ENCODE data around the gene PTPRN2.

Gene PTPRN2

GRCh38 chr7:158141806-158142518 is 445.7 kb downstream of the PTPRN2 start:
- Histone ChIP-seq H3K27me3 (ENCODE audit: control insufficient read depth, insufficient read depth, low read length) (no peaks in the 10 kb centered on the region), H3K4me1 (ENCODE audit: control insufficient read depth, insufficient read depth, low read length) (no peaks in the 10 kb centered on the region), H3K36me3 (ENCODE audit: control insufficient read depth, insufficient read depth, low read length) (no peaks in the 10 kb centered on the region), H3K9me3 (ENCODE audit: control insufficient read depth, low read length) (no peaks in the 10 kb centered on the region), H3K9ac (ENCODE audit: low read length) (no peak overlapping the region), H3K4me3 (ENCODE audit: low read length) (no peak overlapping the region)

DNA sequence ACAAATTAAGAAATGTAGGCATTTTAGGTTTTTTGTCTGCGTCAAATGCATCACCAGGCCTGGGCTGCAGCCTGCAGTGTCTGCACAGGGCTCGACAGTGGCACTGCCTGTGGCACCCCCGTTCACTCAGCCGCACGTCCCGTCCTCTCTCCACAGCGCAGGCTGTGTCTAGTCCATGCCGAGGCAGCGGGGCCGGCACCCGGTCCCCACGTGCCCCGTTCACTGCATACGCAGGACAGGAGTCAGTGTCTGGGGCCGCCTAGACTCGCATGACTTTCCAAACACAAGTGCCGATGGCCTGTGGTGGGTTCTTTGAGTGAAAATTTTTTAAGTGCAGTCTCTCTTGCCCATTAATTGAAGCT is 446.4 kb downstream of the PTPRN2 start:
- Histone ChIP-seq H3K9me3 (ENCODE audit: control insufficient read depth, low read length) (no peaks in the 10 kb centered on the region), H3K9ac (ENCODE audit: low read length) (no peak overlapping the region), H3K4me1 (ENCODE audit: control insufficient read depth, insufficient read depth, low read length) (no peaks in the 10 kb centered on the region), H3K36me3 (ENCODE audit: control insufficient read depth, insufficient read depth, low read length) (no peaks in the 10 kb centered on the region), H3K4me3 (ENCODE audit: low read length) (no peak overlapping the region), H3K27me3 (ENCODE audit: control insufficient read depth, insufficient read depth, low read length) (no peaks in the 10 kb centered on the region)

GRCh38 chr7:158140538-158141220 is 446.9 kb downstream of the PTPRN2 start:
- no peaks in the 10 kb centered on the region for H3K27me3 ChIP-seq (ENCODE audit: control insufficient read depth, insufficient read depth, low read length)

GRCh38 chr7:158139499-158139898 is 448.1 kb downstream of the PTPRN2 start:
- Histone ChIP-seq H3K27me3 (ENCODE audit: control insufficient read depth, insufficient read depth, low read length) (no peaks in the 10 kb centered on the region), H3K36me3 (ENCODE audit: control insufficient read depth, insufficient read depth, low read length) (no peaks in the 10 kb centered on the region), H3K9ac (ENCODE audit: low read length) (no peak overlapping the region), H3K9me3 (ENCODE audit: control insufficient read depth, low read length) (no peaks in the 10 kb centered on the region), H3K4me1 (ENCODE audit: control insufficient read depth, insufficient read depth, low read length) (no peaks in the 10 kb centered on the region), H3K4me3 (ENCODE audit: low read length) (no peak overlapping the region)

More at GRCh38 chr7:158140538-158141220, 446.9 kb downstream of the PTPRN2 start:
- Histone ChIP-seq H3K4me3 (ENCODE audit: low read length) (no peak overlapping the region), H3K4me1 (ENCODE audit: control insufficient read depth, insufficient read depth, low read length) (no peaks in the 10 kb centered on the region), H3K9ac (ENCODE audit: low read length) (no peak overlapping the region), H3K9me3 (ENCODE audit: control insufficient read depth, low read length) (no peaks in the 10 kb centered on the region), H3K36me3 (ENCODE audit: control insufficient read depth, insufficient read depth, low read length) (no peaks in the 10 kb centered on the region)

GRCh38 chr7:158138329-158138597 is 449.4 kb downstream of the PTPRN2 start:
- Histone ChIP-seq H3K9ac (ENCODE audit: low read length) (no peak overlapping the region), H3K4me1 (ENCODE audit: control insufficient read depth, insufficient read depth, low read length) (no peaks in the 10 kb centered on the region)

DNA sequence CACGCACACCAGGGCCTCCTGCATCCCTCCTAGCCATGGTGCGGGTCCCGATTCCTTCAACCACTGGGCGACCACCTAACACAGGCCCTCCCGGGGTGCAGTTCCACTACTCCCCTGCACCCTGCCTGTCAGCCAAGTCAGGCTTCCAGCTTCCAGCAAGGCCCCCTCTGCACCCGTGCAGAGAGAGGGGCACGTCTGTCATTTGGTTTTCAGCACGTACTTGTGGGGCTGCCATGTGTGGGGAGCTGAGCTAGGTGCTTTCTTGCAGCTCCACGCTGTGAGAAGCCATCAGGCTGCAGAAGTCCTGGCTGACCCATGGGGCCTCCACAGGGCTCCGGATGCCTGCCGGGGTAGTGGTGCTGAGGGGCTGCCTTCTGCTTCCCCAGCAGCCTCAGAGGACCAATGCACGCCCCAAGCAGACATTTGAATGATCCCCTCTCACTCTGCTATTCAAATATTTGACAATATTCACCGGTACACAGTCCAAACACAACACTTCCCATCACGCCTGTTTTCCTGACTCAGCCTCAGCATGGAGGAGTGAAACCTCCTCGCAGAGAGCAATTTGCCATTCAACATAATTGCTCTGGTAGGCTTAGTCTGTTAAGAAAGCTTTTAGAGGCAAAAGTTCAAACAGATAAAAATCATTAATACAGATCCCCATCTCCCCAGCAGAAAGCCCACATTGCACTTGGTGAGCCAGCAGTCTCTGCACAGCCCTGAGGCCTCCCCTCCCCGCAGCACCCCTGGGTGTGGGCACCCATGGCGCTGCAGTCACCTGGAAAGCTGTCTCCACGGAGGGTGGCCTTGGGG is 449.9 kb downstream of the PTPRN2 start:
- no peaks in the 10 kb centered on the region for H3K4me1 ChIP-seq (ENCODE audit: control insufficient read depth, insufficient read depth, low read length)
- no peaks in the 10 kb centered on the region for H3K9me3 ChIP-seq (ENCODE audit: control insufficient read depth, low read length)
- H3K27me3 ChIP-seq (ENCODE audit: control insufficient read depth, insufficient read depth, low read length): no peaks in the 10 kb centered on the region
- H3K4me3 ChIP-seq (ENCODE audit: low read length): no peak overlapping the region
- H3K36me3 ChIP-seq (ENCODE audit: control insufficient read depth, insufficient read depth, low read length): no peaks in the 10 kb centered on the region
- H3K9ac ChIP-seq (ENCODE audit: low read length): no peak overlapping the region

More at GRCh38 chr7:158138329-158138597, 449.4 kb downstream of the PTPRN2 start:
- no peak overlapping the region for H3K4me3 ChIP-seq (ENCODE audit: low read length)
- H3K27me3 ChIP-seq (ENCODE audit: control insufficient read depth, insufficient read depth, low read length): no peaks in the 10 kb centered on the region
- no peaks in the 10 kb centered on the region for H3K9me3 ChIP-seq (ENCODE audit: control insufficient read depth, low read length)
- H3K36me3 ChIP-seq (ENCODE audit: control insufficient read depth, insufficient read depth, low read length): no peaks in the 10 kb centered on the region

DNA sequence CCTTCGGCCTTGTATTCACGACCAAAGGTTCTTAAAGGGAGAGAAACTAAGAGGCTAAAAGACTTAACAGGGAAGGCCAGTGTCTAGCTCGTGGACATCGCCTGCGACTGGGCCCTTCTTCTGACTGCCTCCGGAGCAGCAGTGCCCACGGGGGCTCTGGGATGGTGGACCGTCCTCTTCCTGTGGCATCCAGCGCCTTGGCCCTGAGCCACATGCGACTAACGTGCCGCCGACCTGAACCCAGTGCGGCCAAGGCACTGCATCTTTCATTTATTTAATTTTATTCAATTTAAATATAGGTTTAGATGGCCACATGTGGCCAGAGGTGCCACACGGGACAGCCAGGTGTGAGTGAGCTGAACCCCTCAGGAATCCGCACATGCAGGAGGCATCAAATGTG is 451.7 kb downstream of the PTPRN2 start:
- Histone ChIP-seq H3K9ac (ENCODE audit: low read length) (no peak overlapping the region), H3K4me3 (ENCODE audit: low read length) (no peak overlapping the region)

DNA sequence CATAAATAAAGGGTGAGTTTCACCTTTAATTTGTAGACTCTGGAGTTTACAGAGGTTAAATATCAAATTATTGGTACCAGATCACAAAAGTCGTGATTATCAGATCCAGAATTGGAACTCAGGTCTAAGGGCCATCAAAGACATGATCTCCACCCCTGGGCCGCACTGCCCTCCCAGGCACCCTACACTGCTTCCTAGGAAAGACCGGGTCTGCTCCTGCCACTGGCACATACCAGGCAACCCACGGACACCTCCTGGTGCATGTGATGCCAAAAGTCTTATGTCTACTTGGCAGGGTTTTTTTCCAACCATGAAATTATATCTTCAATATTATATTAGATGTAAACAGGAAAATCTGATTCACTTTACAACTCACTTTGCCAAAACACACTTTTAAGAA is 452.8 kb downstream of the PTPRN2 start:
- Histone ChIP-seq H3K9ac (ENCODE audit: low read length) (no peak overlapping the region), H3K9me3 (ENCODE audit: control insufficient read depth, low read length) (no peaks in the 10 kb centered on the region), H3K27me3 (ENCODE audit: control insufficient read depth, insufficient read depth, low read length) (no peaks in the 10 kb centered on the region), H3K4me1 (ENCODE audit: control insufficient read depth, insufficient read depth, low read length) (no peaks in the 10 kb centered on the region), H3K36me3 (ENCODE audit: control insufficient read depth, insufficient read depth, low read length) (no peaks in the 10 kb centered on the region), H3K4me3 (ENCODE audit: low read length) (no peak overlapping the region)

More for the DNA sequence above, 451.7 kb downstream of the PTPRN2 start:
- Histone ChIP-seq H3K36me3 (ENCODE audit: control insufficient read depth, insufficient read depth, low read length) (no peaks in the 10 kb centered on the region), H3K9me3 (ENCODE audit: control insufficient read depth, low read length) (no peaks in the 10 kb centered on the region), H3K27me3 (ENCODE audit: control insufficient read depth, insufficient read depth, low read length) (no peaks in the 10 kb centered on the region), H3K4me1 (ENCODE audit: control insufficient read depth, insufficient read depth, low read length) (no peaks in the 10 kb centered on the region)

- Histone ChIP-seq H3K9me3 (ENCODE audit: control insufficient read depth, low read length) (no peaks in the 10 kb centered on the region), H3K9ac (ENCODE audit: low read length) (no peak overlapping the region), H3K36me3 (ENCODE audit: control insufficient read depth, insufficient read depth, low read length) (no peaks in the 10 kb centered on the region), H3K27me3 (ENCODE audit: control insufficient read depth, insufficient read depth, low read length) (no peaks in the 10 kb centered on the region), H3K4me1 (ENCODE audit: control insufficient read depth, insufficient read depth, low read length) (no peaks in the 10 kb centered on the region), H3K4me3 (ENCODE audit: low read length) (no peak overlapping the region)
These were observed 453.9 kb downstream of the PTPRN2 start for GRCh38 chr7:158133515-158134271.

- Histone ChIP-seq H3K27me3 (ENCODE audit: control insufficient read depth, insufficient read depth, low read length) (no peaks in the 10 kb centered on the region), H3K4me1 (ENCODE audit: control insufficient read depth, insufficient read depth, low read length) (no peaks in the 10 kb centered on the region), H3K36me3 (ENCODE audit: control insufficient read depth, insufficient read depth, low read length) (no peaks in the 10 kb centered on the region), H3K9me3 (ENCODE audit: control insufficient read depth, low read length) (no peaks in the 10 kb centered on the region), H3K4me3 (ENCODE audit: low read length) (no peak overlapping the region), H3K9ac (ENCODE audit: low read length) (no peak overlapping the region)
These were observed 454.6 kb downstream of the PTPRN2 start for GRCh38 chr7:158133057-158133456.

DNA sequence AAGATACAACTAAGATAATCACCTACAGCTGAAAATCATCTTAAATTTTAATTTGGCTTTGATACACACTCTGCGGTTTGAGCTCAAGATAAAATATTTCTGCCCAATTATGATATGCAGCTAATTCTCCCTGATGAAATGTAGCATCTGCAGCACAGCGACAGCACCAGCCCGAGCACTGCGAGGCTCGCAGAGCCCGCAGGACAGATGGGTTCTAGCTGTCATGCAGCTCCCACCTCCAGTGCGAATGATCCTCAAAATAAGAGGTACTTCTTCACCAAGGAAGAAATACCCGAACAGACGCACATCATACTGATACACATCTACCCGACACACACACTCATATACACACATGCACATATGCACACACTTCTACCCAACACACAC is 457.6 kb downstream of the PTPRN2 start:
- no peak overlapping the region for H3K9ac ChIP-seq (ENCODE audit: low read length)
- no peaks in the 10 kb centered on the region for H3K4me1 ChIP-seq (ENCODE audit: control insufficient read depth, insufficient read depth, low read length)
- H3K4me3 ChIP-seq (ENCODE audit: low read length): no peak overlapping the region
- no peaks in the 10 kb centered on the region for H3K9me3 ChIP-seq (ENCODE audit: control insufficient read depth, low read length)
- H3K27me3 ChIP-seq (ENCODE audit: control insufficient read depth, insufficient read depth, low read length): no peaks in the 10 kb centered on the region
- H3K36me3 ChIP-seq (ENCODE audit: control insufficient read depth, insufficient read depth, low read length): no peaks in the 10 kb centered on the region

Measured in mucosa of stomach (tissue), 1 donor.